Endothelial cell of umbilical vein (primary cell): Measurements from ENCODE around the gene CRTAP. TPM values are rescaled to one million over a fixed set of nuclear protein-coding genes. Genes with fewer than 3 reads are reported as not detected.
"Not testable (repeated sequence)": the region's sequence is repeated elsewhere in the genome, so short reads cannot be mapped to it uniquely, and the experiment has no call there.

Experiments used
- BruUV-seq: library from RNA; stranded (reverse); fragments of 400-500 nt; replicated peaks from 2 replicates; lab custom pipeline; 2021; lab: Mats Ljungman, UMichigan
- CTCF ChIA-PET: fragments of 300-600, 350-600 bp; sonication (Branson Sonifier 250); formaldehyde crosslinking; loops from one replicate; lab custom pipeline; 2021; ENCODE audit warnings: antibody characterized with exemption, inconsistent platforms; lab: Charles Lee
- POLR2A ChIA-PET: fragments of 300-600, 350-600 bp; sonication (Branson Sonifier 250); formaldehyde crosslinking; loops from one replicate; lab custom pipeline; 2021; ENCODE audit warnings: antibody characterized with exemption, inconsistent platforms; lab: Charles Lee
- DNase-seq: peaks from one replicate; pipeline ENCODE4 v3.0.0-alpha.2; 2011; ENCODE audit warnings: low read depth, low spot score
- FAIRE-seq: peaks from 2 replicates; lab custom pipeline; 2011; peaks lifted over from hg19 to GRCh38; lab: Jason Lieb, UNC
- H2AFZ ChIP-seq: 2 replicates; pipeline ENCODE4 v1.6.0; 2012; ENCODE audit warnings: low read depth, low read length, control low read depth, inconsistent platforms
- H3K27ac ChIP-seq: 2 replicates; pipeline ENCODE4 v1.5.1; 2011; ENCODE audit warnings: low read depth, mild to moderate bottlenecking, control low read depth, low read length, moderate library complexity; ENCODE audit not compliant: insufficient read depth
- H3K27me3 ChIP-seq, 2 experiments: 2 replicates each; pipeline versions ENCODE4 v1.6.0 to v1.6.1; 2011; ENCODE audit warnings: low read length in 2 of 2, mixed read lengths in 1 of 2; ENCODE audit not compliant: control insufficient read depth in 2 of 2, insufficient read depth in 2 of 2
- H3K36me3 ChIP-seq, 2 experiments: 2 replicates in 1 of 2; 3 replicates in 1 of 2; pipeline ENCODE4 v1.5.1; 2011; ENCODE audit warnings: low read length in 2 of 2, mild to moderate bottlenecking in 1 of 2, moderate library complexity in 1 of 2; ENCODE audit not compliant: control insufficient read depth in 2 of 2, insufficient read depth in 2 of 2; ENCODE audit errors: extremely low read depth in 1 of 2
- H3K4me1 ChIP-seq: 3 replicates; pipeline ENCODE4 v1.5.1; 2011; ENCODE audit warnings: mild to moderate bottlenecking, low read length; ENCODE audit not compliant: control insufficient read depth, insufficient read depth; ENCODE audit errors: extremely low read depth
- H3K4me2 ChIP-seq: 2 replicates; pipeline ENCODE4 v1.6.1; 2011; ENCODE audit warnings: low read length, control low read depth, mixed read lengths; ENCODE audit not compliant: insufficient read depth
- H3K4me3 ChIP-seq, 3 experiments: fragments of 200-600 bp in 1 of 3; sonication (generic), shearing (Covaris generic) in 1 of 3; replicated peaks in 1 of 3; 2 replicates each; pipeline ENCODE4 v1.5.1; 2011 to 2016; ENCODE audit warnings: control low read depth in 3 of 3, low read length in 3 of 3, mild to moderate bottlenecking in 2 of 3, inconsistent platforms in 1 of 3, low read depth in 1 of 3, moderate library complexity in 1 of 3; ENCODE audit not compliant: insufficient read depth in 1 of 3
- H3K79me2 ChIP-seq: 2 replicates; pipeline ENCODE4 v1.6.0; 2012; ENCODE audit warnings: low read length, inconsistent platforms; ENCODE audit not compliant: control insufficient read depth, insufficient read depth
- H3K9ac ChIP-seq: replicated peaks from 2 replicates; pipeline ENCODE3; 2011; ENCODE audit warnings: low read length, control low read depth; ENCODE audit not compliant: insufficient read depth; ENCODE audit errors: extremely low read depth
- H3K9me1 ChIP-seq: replicated peaks from 3 replicates; pipeline ENCODE4 v1.6.0; 2011; ENCODE audit warnings: mild to moderate bottlenecking, low read length; ENCODE audit not compliant: control insufficient read depth, insufficient read depth; ENCODE audit errors: extremely low read depth
- H3K9me3 ChIP-seq: replicated peaks from 2 replicates; pipeline ENCODE4 v1.5.1; 2012; ENCODE audit warnings: low read length, inconsistent platforms; ENCODE audit not compliant: control insufficient read depth, insufficient read depth
- H4K20me1 ChIP-seq: replicated peaks from 2 replicates; pipeline ENCODE3; 2011; ENCODE audit warnings: mild to moderate bottlenecking, low read length; ENCODE audit not compliant: control insufficient read depth, insufficient read depth; ENCODE audit errors: extremely low read depth
- EZH2 ChIP-seq: IDR thresholded peaks from 2 replicates; pipeline ENCODE4 v1.6.1; 2012; ENCODE audit warnings: borderline replicate concordance, low read depth, mild to moderate bottlenecking, moderate library complexity, low read length, inconsistent platforms; ENCODE audit not compliant: severe bottlenecking
- GATA2 ChIP-seq: IDR thresholded peaks from 2 replicates; pipeline ENCODE4 v1.7.0; 2011; ENCODE audit warnings: low read depth, mild to moderate bottlenecking, moderate library complexity, mixed read lengths, low read length; ENCODE audit not compliant: insufficient read length, insufficient read depth
- JUN ChIP-seq: IDR thresholded peaks from 2 replicates; pipeline ENCODE4 v1.6.1; 2011; ENCODE audit warnings: borderline replicate concordance, low read depth; ENCODE audit not compliant: insufficient read length, insufficient read depth
- MAX ChIP-seq: IDR thresholded peaks from 2 replicates; pipeline ENCODE4 v1.6.1; 2011; ENCODE audit not compliant: insufficient read depth, insufficient read length
- MYC ChIP-seq: IDR thresholded peaks from one replicate; pipeline ENCODE4 v1.6.1; 2011; ENCODE audit warnings: mild to moderate bottlenecking, low read depth, low read length
- POLR2AphosphoS5 ChIP-seq: IDR thresholded peaks from 2 replicates; pipeline ENCODE4 v1.6.1; 2012; ENCODE audit warnings: low read depth, mild to moderate bottlenecking, control low read depth, low read length, moderate library complexity; ENCODE audit not compliant: insufficient read depth
- dilution Hi-C: fragments of 300-500 bp; cut with MboI; formaldehyde crosslinking; loops from one replicate; pipeline ENCODE4 v1.15.0; 2019; ENCODE audit warnings: low sequenced_read_pairs; ENCODE audit not compliant: extremely low pct_ligation_motif_present
- intact Hi-C: fragments of 100-400 bp; cut with micrococcal nuclease; formaldehyde crosslinking; loops from one replicate; pipeline ENCODE4 v1.10.0; 2022
- polyA plus RNA-seq, 4 experiments: library from polyadenylated mRNA; depleted of rRNA in 3 of 4; stranded (reverse) in 3 of 4; unstranded in 1 of 4; fragments of >200 nt; gene quantifications; 2 replicates each; pipeline versions ENCODE4 v1.2.1 to v1.2.3, GENCODE V29; 2011 to 2012; ENCODE audit warnings: missing spikeins in 1 of 4
- total RNA-seq: library from RNA; stranded (reverse); gene quantifications from 2 replicates; pipeline ENCODE4 v1.2.3, GENCODE V29; 2021
- TF ChIP-seq, protein P1 (sequence below), 2 donors: IDR thresholded peaks; 1 replicate in 1 of 2; 2 replicates in 1 of 2; pipeline ENCODE4 v1.5.1; 2011; ENCODE audit warnings: low read length in 2 of 2, mild to moderate bottlenecking in 2 of 2, moderate library complexity in 2 of 2, control low read depth in 1 of 2, inconsistent platforms in 1 of 2, low read depth in 1 of 2; ENCODE audit not compliant: insufficient read depth in 1 of 2; ENCODE audit errors: extremely low read depth in 1 of 2

The CRTAP gene
- total and polyA plus RNA-seq, 2 donors (not counting 3 experiments of a cell fraction or from before 2014, with no cell fraction given) = 204 to 213 TPM

DNA sequence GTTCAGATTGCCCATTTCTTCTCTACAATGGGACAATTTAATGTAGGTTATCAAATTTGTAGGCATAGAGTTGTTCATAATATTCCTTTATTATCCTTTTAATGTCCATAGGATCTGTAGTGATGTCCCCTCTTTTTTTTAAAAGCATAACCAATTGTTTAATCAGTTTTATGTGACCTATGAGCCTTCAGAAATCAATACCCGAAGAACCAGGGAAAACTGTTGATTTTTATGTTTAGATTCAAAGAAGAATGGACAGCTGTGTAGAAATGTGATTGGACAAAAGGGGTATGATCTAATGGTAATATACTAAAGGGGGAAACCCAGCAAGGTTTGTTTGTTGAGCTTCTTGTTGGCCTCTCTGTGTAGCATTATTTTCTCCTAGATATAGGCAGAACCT, 65.3 kb downstream of the CRTAP start:
- Histone ChIP-seq H4K20me1 (no peaks in the 10 kb centered on the region), H3K9me3 (no peaks in the 10 kb centered on the region), H2AFZ (no peak overlapping the region), H3K9me1 (no peaks in the 10 kb centered on the region), H3K27ac (no peak overlapping the region), H3K4me1 (no peaks in the 10 kb centered on the region), H3K27me3 (no peaks in the 10 kb centered on the region), H3K4me3 (no peak overlapping the region), H3K9ac (no peak overlapping the region), H3K79me2 (no peaks in the 10 kb centered on the region), H3K36me3 (no peaks in the 10 kb centered on the region), H3K4me2 (no peak overlapping the region)
- dilution Hi-C loops = no loop called here
- CTCF ChIA-PET = no interaction called here
- no peak for TF ChIP-seq POLR2AphosphoS5
- POLR2A ChIA-PET = no interaction called here
- DNase-seq (no peak), FAIRE-seq (no peak)
- intact Hi-C loops = no loop called here
- no TSS peak for BruUV-seq

- Histone ChIP-seq H3K36me3 (no peaks in the 10 kb centered on the region), H2AFZ (no peak overlapping the region), H3K9me1 (no peaks in the 10 kb centered on the region), H3K9me3 (no peaks in the 10 kb centered on the region), H4K20me1 (no peaks in the 10 kb centered on the region), H3K79me2 (no peaks in the 10 kb centered on the region), H3K27ac (no peak overlapping the region), H3K4me3 (no peak overlapping the region), H3K4me2 (no peak overlapping the region), H3K27me3 (no peaks in the 10 kb centered on the region), H3K9ac (no peak overlapping the region), H3K4me1 (no peaks in the 10 kb centered on the region)
- BruUV-seq = no TSS peak
- intact Hi-C loops = no loop called here
- TF ChIP-seq JUN (no peak), EZH2 (no peak), MAX (no peak), POLR2AphosphoS5 (no peak), MYC (no peak), GATA2 (no peak)
- TF ChIP-seq, protein P1, sequence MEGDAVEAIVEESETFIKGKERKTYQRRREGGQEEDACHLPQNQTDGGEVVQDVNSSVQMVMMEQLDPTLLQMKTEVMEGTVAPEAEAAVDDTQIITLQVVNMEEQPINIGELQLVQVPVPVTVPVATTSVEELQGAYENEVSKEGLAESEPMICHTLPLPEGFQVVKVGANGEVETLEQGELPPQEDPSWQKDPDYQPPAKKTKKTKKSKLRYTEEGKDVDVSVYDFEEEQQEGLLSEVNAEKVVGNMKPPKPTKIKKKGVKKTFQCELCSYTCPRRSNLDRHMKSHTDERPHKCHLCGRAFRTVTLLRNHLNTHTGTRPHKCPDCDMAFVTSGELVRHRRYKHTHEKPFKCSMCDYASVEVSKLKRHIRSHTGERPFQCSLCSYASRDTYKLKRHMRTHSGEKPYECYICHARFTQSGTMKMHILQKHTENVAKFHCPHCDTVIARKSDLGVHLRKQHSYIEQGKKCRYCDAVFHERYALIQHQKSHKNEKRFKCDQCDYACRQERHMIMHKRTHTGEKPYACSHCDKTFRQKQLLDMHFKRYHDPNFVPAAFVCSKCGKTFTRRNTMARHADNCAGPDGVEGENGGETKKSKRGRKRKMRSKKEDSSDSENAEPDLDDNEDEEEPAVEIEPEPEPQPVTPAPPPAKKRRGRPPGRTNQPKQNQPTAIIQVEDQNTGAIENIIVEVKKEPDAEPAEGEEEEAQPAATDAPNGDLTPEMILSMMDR (IDR thresholded peaks at IDR 0.05; ENCODE audit: extremely low read depth in 1 of 2, insufficient read depth in 1 of 2, low read depth in 1 of 2, low read length in 2 of 2) = no peak
- FAIRE-seq (no peak), DNase-seq (no peak)
- dilution Hi-C loops = no loop called here
- ChIA-PET CTCF (interaction anchor here (0.9 kb wide), 1 partner anchor 192 kb away, joined by 3 read pairs; no protein-coding TSS in a partner anchor), POLR2A (no interaction called here)
Measured at GRCh38 chr3:33181229-33181628, 67.4 kb downstream of the CRTAP start.

GRCh38 chr3:33181641-33182040, 67.8 kb downstream of the CRTAP start:
- H3K4me3 ChIP-seq, H3K9me3 ChIP-seq, BruUV-seq, H3K36me3 ChIP-seq, H3K9ac ChIP-seq, H3K9me1 ChIP-seq, FAIRE-seq, intact Hi-C loops, dilution Hi-C loops, H3K4me1 ChIP-seq, H3K27ac ChIP-seq, DNase-seq, H2AFZ ChIP-seq, H4K20me1 ChIP-seq, POLR2A ChIA-PET, H3K27me3 ChIP-seq, H3K4me2 ChIP-seq, H3K79me2 ChIP-seq: not testable (repeated sequence)
- CTCF ChIA-PET = interaction anchor here (0.9 kb wide), 1 partner anchor 191 kb away, joined by 3 read pairs; no protein-coding TSS in a partner anchor
